ENCODE data around the gene SULT1E1.

SULT1E1 gene

DNA sequence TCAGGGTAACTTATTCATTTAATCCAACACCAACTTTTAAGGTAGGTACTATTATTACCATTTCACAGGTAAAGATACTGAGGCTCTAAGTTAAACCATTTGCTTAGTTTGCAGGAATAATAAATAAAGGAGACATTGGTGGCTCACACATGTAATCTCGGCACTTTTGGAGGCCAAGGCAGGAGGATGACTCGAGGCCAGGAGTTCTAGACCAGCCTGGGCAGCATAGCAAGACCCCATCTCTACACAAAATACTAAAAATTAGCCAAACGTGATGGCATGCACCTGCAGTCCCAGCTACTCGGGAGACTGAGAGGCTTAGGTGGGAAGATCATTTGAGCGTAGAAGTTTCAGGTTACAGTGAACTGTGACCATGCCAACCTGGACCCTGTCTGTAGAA lies 37.7 kb downstream of the SULT1E1 start:
- TF ChIP-seq YY1 (IDR thresholded peaks at IDR 0.05; ENCODE audit: low read depth) = no peak

DNA sequence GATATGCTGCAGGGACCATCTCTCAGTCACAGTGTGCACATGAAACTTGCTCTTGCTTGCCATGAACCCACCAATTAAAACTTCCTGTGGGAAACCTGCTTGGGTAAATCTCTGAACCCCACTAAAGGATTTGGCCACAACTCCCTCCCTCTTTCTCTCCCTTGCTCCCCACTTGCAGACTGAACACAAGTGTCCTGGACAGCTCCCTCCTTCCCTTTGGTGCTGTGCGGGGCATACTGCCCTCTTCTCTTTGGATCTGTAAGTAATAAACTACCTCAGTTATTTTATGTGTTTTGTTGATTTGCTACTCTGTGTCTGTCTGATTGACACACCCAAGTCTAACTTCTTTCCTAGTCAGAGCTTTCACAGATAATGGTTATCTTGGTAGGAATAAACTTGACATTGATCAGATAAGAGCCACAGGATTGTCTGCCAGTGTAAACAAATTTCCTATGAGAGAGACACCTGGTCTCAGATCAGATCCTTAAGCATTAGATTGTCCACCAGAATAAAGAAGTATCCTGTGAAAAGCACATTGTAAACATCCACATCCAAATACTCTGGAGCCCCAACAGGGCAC lies 41.8 kb downstream of the SULT1E1 start:
- no peak for TF ChIP-seq CREB1 (IDR thresholded peaks at IDR 0.05; ENCODE audit: low read depth)
- TF ChIP-seq, protein P1, sequence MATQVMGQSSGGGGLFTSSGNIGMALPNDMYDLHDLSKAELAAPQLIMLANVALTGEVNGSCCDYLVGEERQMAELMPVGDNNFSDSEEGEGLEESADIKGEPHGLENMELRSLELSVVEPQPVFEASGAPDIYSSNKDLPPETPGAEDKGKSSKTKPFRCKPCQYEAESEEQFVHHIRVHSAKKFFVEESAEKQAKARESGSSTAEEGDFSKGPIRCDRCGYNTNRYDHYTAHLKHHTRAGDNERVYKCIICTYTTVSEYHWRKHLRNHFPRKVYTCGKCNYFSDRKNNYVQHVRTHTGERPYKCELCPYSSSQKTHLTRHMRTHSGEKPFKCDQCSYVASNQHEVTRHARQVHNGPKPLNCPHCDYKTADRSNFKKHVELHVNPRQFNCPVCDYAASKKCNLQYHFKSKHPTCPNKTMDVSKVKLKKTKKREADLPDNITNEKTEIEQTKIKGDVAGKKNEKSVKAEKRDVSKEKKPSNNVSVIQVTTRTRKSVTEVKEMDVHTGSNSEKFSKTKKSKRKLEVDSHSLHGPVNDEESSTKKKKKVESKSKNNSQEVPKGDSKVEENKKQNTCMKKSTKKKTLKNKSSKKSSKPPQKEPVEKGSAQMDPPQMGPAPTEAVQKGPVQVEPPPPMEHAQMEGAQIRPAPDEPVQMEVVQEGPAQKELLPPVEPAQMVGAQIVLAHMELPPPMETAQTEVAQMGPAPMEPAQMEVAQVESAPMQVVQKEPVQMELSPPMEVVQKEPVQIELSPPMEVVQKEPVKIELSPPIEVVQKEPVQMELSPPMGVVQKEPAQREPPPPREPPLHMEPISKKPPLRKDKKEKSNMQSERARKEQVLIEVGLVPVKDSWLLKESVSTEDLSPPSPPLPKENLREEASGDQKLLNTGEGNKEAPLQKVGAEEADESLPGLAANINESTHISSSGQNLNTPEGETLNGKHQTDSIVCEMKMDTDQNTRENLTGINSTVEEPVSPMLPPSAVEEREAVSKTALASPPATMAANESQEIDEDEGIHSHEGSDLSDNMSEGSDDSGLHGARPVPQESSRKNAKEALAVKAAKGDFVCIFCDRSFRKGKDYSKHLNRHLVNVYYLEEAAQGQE (IDR thresholded peaks at IDR 0.05; ENCODE audit: low read depth) = peak; percentile 52

DNA sequence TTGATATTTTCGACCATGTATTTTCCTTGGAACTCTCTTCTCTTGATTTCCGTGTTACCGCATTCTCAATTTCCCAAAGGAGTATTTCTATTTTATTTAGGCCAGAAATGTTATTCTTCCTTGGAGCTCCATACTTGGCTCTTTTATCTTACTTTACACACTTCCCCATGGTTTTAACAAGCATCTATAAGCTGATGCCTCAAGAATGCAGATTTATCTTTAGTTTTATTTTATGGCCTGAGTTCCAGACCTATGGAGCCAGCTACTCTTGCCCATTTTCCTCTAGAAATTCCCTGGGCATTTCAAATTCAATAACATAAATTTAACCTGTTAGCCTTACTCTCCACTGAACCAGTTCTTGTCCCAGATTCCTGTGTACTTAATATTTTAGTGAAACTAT lies 43.7 kb downstream of the SULT1E1 start:
- TF ChIP-seq, protein P2, sequence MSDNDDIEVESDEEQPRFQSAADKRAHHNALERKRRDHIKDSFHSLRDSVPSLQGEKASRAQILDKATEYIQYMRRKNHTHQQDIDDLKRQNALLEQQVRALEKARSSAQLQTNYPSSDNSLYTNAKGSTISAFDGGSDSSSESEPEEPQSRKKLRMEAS (IDR thresholded peaks at IDR 0.05) = no peak
- TF ChIP-seq EP300 (IDR thresholded peaks at IDR 0.05; ENCODE audit: borderline replicate concordance) = no peak
- no peak for TF ChIP-seq TCF12 (IDR thresholded peaks at IDR 0.05; ENCODE audit: low read depth)
- no peak for TF ChIP-seq CEBPB (IDR thresholded peaks at IDR 0.05)
- TF ChIP-seq CREB1 (IDR thresholded peaks at IDR 0.05; ENCODE audit: low read depth) = no peak
- TF ChIP-seq RAD21 (IDR thresholded peaks at IDR 0.05; ENCODE audit: low read depth) = no peak
- no peak for TF ChIP-seq FOXM1 (IDR thresholded peaks at IDR 0.05; ENCODE audit: borderline replicate concordance, low read depth)
- TF ChIP-seq YY1 (IDR thresholded peaks at IDR 0.05; ENCODE audit: low read depth) = no peak
- no peak for TF ChIP-seq EGR1 (IDR thresholded peaks at IDR 0.05)
- TF ChIP-seq TEAD4 (IDR thresholded peaks at IDR 0.05) = no peak

DNA sequence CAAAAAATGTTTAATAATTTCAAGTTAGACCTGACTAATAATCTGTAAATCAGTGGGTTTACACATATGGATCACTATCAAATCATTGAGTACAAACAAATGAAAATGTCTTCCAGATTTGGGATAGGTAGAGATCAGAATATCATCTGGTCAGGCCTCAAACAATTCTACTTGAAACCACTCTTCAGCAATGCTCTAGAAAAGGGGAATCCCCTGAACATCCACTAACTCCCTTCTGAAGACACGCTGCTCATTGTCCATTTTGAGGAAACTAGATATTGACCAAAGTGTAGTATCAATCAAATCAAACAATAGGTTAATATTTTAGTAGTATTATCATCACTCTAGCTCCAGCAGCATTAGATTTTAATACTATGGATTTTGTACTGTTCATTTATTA lies 46.3 kb downstream of the SULT1E1 start:
- TF ChIP-seq NFIC (IDR thresholded peaks at IDR 0.05) (no peak), TAF1 (IDR thresholded peaks at IDR 0.05; ENCODE audit: low read depth) (no peak), TEAD4 (IDR thresholded peaks at IDR 0.05) (no peak), EP300 (IDR thresholded peaks at IDR 0.05; ENCODE audit: borderline replicate concordance) (no peak), EGR1 (IDR thresholded peaks at IDR 0.05) (no peak), CREB1 (IDR thresholded peaks at IDR 0.05; ENCODE audit: low read depth) (no peak), FOXM1 (IDR thresholded peaks at IDR 0.05; ENCODE audit: borderline replicate concordance, low read depth) (no peak), TCF12 (IDR thresholded peaks at IDR 0.05; ENCODE audit: low read depth) (no peak), CEBPB (IDR thresholded peaks at IDR 0.05) (no peak), RAD21 (IDR thresholded peaks at IDR 0.05; ENCODE audit: low read depth) (no peak), ZBTB7A (IDR thresholded peaks at IDR 0.05; ENCODE audit: low read depth) (no peak), YY1 (IDR thresholded peaks at IDR 0.05; ENCODE audit: low read depth) (no peak)
- TF ChIP-seq, protein P2 (IDR thresholded peaks at IDR 0.05) = no peak
- TF ChIP-seq, protein P1 (IDR thresholded peaks at IDR 0.05; ENCODE audit: low read depth) = no peak
- TF ChIP-seq, protein P3, sequence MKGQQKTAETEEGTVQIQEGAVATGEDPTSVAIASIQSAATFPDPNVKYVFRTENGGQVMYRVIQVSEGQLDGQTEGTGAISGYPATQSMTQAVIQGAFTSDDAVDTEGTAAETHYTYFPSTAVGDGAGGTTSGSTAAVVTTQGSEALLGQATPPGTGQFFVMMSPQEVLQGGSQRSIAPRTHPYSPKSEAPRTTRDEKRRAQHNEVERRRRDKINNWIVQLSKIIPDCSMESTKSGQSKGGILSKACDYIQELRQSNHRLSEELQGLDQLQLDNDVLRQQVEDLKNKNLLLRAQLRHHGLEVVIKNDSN (IDR thresholded peaks at IDR 0.05) = no peak

DNA sequence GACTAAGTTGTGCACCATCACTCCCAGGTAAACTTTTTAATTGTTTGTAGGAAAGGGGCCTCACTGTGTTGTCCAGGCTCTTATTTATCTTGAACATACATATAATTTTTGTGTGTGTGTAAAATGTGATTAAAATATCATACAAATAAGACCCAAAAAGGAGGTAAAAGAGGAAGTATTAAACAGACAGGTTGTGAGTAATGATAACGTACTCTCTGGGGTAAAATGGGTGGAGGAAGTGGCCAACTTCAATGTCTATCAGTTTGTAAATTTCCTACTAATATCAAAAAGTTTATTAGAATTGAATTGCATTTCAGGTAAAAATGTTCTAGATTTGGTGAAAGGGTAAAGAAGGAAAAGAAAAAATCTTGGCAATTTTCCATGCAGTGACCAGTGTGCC lies 48.8 kb downstream of the SULT1E1 start:
- TF ChIP-seq YY1 (IDR thresholded peaks at IDR 0.05; ENCODE audit: low read depth) = no peak
- TF ChIP-seq, protein P1 (IDR thresholded peaks at IDR 0.05; ENCODE audit: low read depth) = no peak
- TF ChIP-seq ZBTB7A (IDR thresholded peaks at IDR 0.05; ENCODE audit: low read depth) = no peak
- no peak for TF ChIP-seq NFIC (IDR thresholded peaks at IDR 0.05)
- TF ChIP-seq CREB1 (IDR thresholded peaks at IDR 0.05; ENCODE audit: low read depth) = no peak
- TF ChIP-seq EGR1 (IDR thresholded peaks at IDR 0.05) = no peak
- TF ChIP-seq FOXM1 (IDR thresholded peaks at IDR 0.05; ENCODE audit: borderline replicate concordance, low read depth) = no peak
- TF ChIP-seq EP300 (IDR thresholded peaks at IDR 0.05; ENCODE audit: borderline replicate concordance) = no peak
- TF ChIP-seq TEAD4 (IDR thresholded peaks at IDR 0.05) = no peak
- no peak for TF ChIP-seq TAF1 (IDR thresholded peaks at IDR 0.05; ENCODE audit: low read depth)
- TF ChIP-seq, protein P2 (IDR thresholded peaks at IDR 0.05) = no peak
- TF ChIP-seq, protein P3 (IDR thresholded peaks at IDR 0.05) = no peak
- no peak for TF ChIP-seq CEBPB (IDR thresholded peaks at IDR 0.05)
- TF ChIP-seq TCF12 (IDR thresholded peaks at IDR 0.05; ENCODE audit: low read depth) = no peak
